DND-41 (cell line): ENCODE results near the gene STX17.

Source experiments
- ATAC-seq: fragments of 200-7000 bp; cut with Tn5 transposase; 3 replicates; pipeline ENCODE4 v1.9.1; 2021; ENCODE audit warnings: low read depth; ENCODE audit not compliant: insufficient read depth
- DNase-seq: peaks from one replicate; pipeline ENCODE4 v3.0.0-alpha.2; 2020
- H2AFZ ChIP-seq: 2 replicates; pipeline ENCODE4 v1.6.0; 2012; ENCODE audit warnings: low read depth, low read length
- H3K27ac ChIP-seq: 2 replicates; pipeline ENCODE4 v1.5.1; 2012; ENCODE audit warnings: low read length, inconsistent platforms
- H3K27me3 ChIP-seq: fragments of 200-600 bp; sonication (generic); 2 replicates; pipeline ENCODE4 v1.6.0; 2012; ENCODE audit warnings: low read length, mild to moderate bottlenecking, inconsistent platforms; ENCODE audit not compliant: insufficient read depth, poor library complexity
- H3K36me3 ChIP-seq: 2 replicates; pipeline ENCODE4 v1.5.1; 2012; ENCODE audit warnings: low read length, inconsistent platforms; ENCODE audit not compliant: insufficient read depth
- H3K4me1 ChIP-seq: 2 replicates; pipeline ENCODE4 v1.5.1; 2012; ENCODE audit warnings: mild to moderate bottlenecking, low read length; ENCODE audit not compliant: insufficient read depth
- H3K4me2 ChIP-seq: 2 replicates; pipeline ENCODE4 v1.6.0; 2012; ENCODE audit warnings: mild to moderate bottlenecking, moderate library complexity, low read length, inconsistent platforms; ENCODE audit not compliant: insufficient read depth
- H3K4me3 ChIP-seq, 2 experiments: fragments of 200-600 bp in 1 of 2; shearing (Covaris generic) in 1 of 2; 2 replicates each; pipeline ENCODE4 v1.5.1; 2012 to 2016; ENCODE audit warnings: inconsistent platforms in 2 of 2, low read length in 2 of 2, mild to moderate bottlenecking in 2 of 2, low read depth in 1 of 2, moderate library complexity in 1 of 2
- H3K79me2 ChIP-seq: 2 replicates; pipeline ENCODE4 v1.6.0; 2012; ENCODE audit warnings: low read length, inconsistent platforms; ENCODE audit not compliant: insufficient read depth
- H3K9ac ChIP-seq: 2 replicates; pipeline ENCODE4 v1.6.0; 2012; ENCODE audit warnings: low read depth, mild to moderate bottlenecking, inconsistent platforms, low read length, moderate library complexity
- H3K9me3 ChIP-seq: 2 replicates; pipeline ENCODE4 v1.5.1; 2012; ENCODE audit warnings: low read length, moderate library complexity, mild to moderate bottlenecking, inconsistent platforms; ENCODE audit not compliant: insufficient read depth, severe bottlenecking
- H4K20me1 ChIP-seq: 2 replicates; pipeline ENCODE4 v1.6.0; 2012; ENCODE audit warnings: low read length; ENCODE audit not compliant: insufficient read depth
- CTCF ChIP-seq: IDR thresholded peaks from 2 replicates; pipeline ENCODE4 v1.5.1; 2012; ENCODE audit warnings: borderline replicate concordance, low read length, moderate library complexity, mild to moderate bottlenecking; ENCODE audit not compliant: poor library complexity, severe bottlenecking; ENCODE audit errors: extremely low read depth
- EZH2 ChIP-seq: IDR thresholded peaks from 3 replicates; pipeline ENCODE4 v1.6.1; 2012; ENCODE audit warnings: borderline replicate concordance, low read depth, mild to moderate bottlenecking, moderate library complexity, low read length, inconsistent platforms; ENCODE audit not compliant: severe bottlenecking

STX17 gene

GRCh38 chr9:99885747-99886146 is 20.7 kb upstream of the STX17 start:
- Histone ChIP-seq H4K20me1 (no peaks in the 10 kb centered on the region), H3K27ac (no peak overlapping the region), H3K36me3 (no peaks in the 10 kb centered on the region), H3K79me2 (no peaks in the 10 kb centered on the region), H3K9ac (no peak overlapping the region), H3K4me3 (no peak overlapping the region), H3K4me2 (no peak overlapping the region), H2AFZ (no peak overlapping the region), H3K27me3 (no peaks in the 10 kb centered on the region), H3K4me1 (no peaks in the 10 kb centered on the region), H3K9me3 (no peaks in the 10 kb centered on the region)
- TF ChIP-seq CTCF (no peak), EZH2 (no peak)
- DNase-seq (no peak), ATAC-seq (no peak)

- ATAC-seq (no peak), DNase-seq (no peak)
- Histone ChIP-seq H2AFZ (no peak overlapping the region), H3K9ac (no peak overlapping the region), H3K27ac (no peak overlapping the region), H3K4me2 (no peak overlapping the region), H3K4me1 (no peaks in the 10 kb centered on the region), H4K20me1 (no peaks in the 10 kb centered on the region), H3K9me3 (no peaks in the 10 kb centered on the region), H3K36me3 (no peaks in the 10 kb centered on the region), H3K4me3 (no peak overlapping the region), H3K27me3 (peaks cover 2% of the 10 kb centered on the region), H3K79me2 (no peaks in the 10 kb centered on the region)
- TF ChIP-seq CTCF (peak; percentile 26), EZH2 (no peak)
These were observed 17.3 kb upstream of the STX17 start for GRCh38 chr9:99889120-99889519.

- no peaks in the 10 kb centered on the region for H3K9me3 ChIP-seq
- H2AFZ ChIP-seq = no peak overlapping the region
- no peak overlapping the region for H3K27ac ChIP-seq
- H3K4me3 ChIP-seq = no peak overlapping the region
- no peak for TF ChIP-seq CTCF
- TF ChIP-seq EZH2 = no peak
- H4K20me1 ChIP-seq = no peaks in the 10 kb centered on the region
- no peaks in the 10 kb centered on the region for H3K4me1 ChIP-seq
- H3K79me2 ChIP-seq = no peaks in the 10 kb centered on the region
- no peak overlapping the region for H3K9ac ChIP-seq
- H3K27me3 ChIP-seq = peaks cover 5% of the 10 kb centered on the region
- H3K36me3 ChIP-seq = no peaks in the 10 kb centered on the region
- no peak overlapping the region for H3K4me2 ChIP-seq
- ATAC-seq (no peak), DNase-seq (no peak)
These were observed 11.6 kb upstream of the STX17 start for GRCh38 chr9:99894826-99895225.

- no peaks in the 10 kb centered on the region for H4K20me1 ChIP-seq
- H3K4me3 ChIP-seq = no peak overlapping the region
- ATAC-seq = no peak
- no peaks in the 10 kb centered on the region for H3K36me3 ChIP-seq
- TF ChIP-seq EZH2 = no peak
- TF ChIP-seq CTCF = no peak
- H3K27me3 ChIP-seq = peaks cover 5% of the 10 kb centered on the region
- H3K4me1 ChIP-seq = no peaks in the 10 kb centered on the region
- H2AFZ ChIP-seq = no peak overlapping the region
- H3K27ac ChIP-seq = no peak overlapping the region
- no peaks in the 10 kb centered on the region for H3K79me2 ChIP-seq
- no peaks in the 10 kb centered on the region for H3K9me3 ChIP-seq
- DNase-seq = no peak
- H3K4me2 ChIP-seq = no peak overlapping the region
- H3K9ac ChIP-seq = no peak overlapping the region
These were observed 10.9 kb upstream of the STX17 start for GRCh38 chr9:99895510-99895909.
